HepG2 (cell line): ENCODE data around the gene ADORA2B. TPM values are rescaled to one million over a fixed set of nuclear protein-coding genes. Genes with fewer than 3 reads are reported as not detected.
A peak's percentile ranks its signal among the peaks of the same experiment; 100 is the strongest.

ENCODE experiments used
- CREM ChIP-seq, 2 experiments: sonication (generic) in 1 of 2; formaldehyde crosslinking in 1 of 2; IDR thresholded peaks; 2 replicates each; pipeline versions ENCODE4 v1.4.0 to v1.6.1; 2016 to 2020; ENCODE audit warnings: antibody characterized with exemption in 1 of 2, mild to moderate bottlenecking in 1 of 2, missing genetic modification reagents in 1 of 2
- CSRNP2 ChIP-seq: sonication (generic); formaldehyde crosslinking; conservative IDR thresholded peaks from 2 replicates; pipeline ENCODE4 v1.8.0; 2022; ENCODE audit warnings: low read depth, missing genetic modification reagents
- DBP ChIP-seq: sonication (generic); formaldehyde crosslinking; IDR thresholded peaks from 2 replicates; pipeline ENCODE4 v1.4.0; 2020; ENCODE audit warnings: missing genetic modification reagents; ENCODE audit errors: not compliant biosample characterization
- DDIT3 ChIP-seq: sonication (generic); formaldehyde crosslinking; IDR thresholded peaks from 2 replicates; pipeline ENCODE4 v1.4.0; 2020; ENCODE audit warnings: mild to moderate bottlenecking, missing genetic modification reagents
- E2F5 ChIP-seq: sonication (generic); formaldehyde crosslinking; conservative IDR thresholded peaks from 2 replicates; pipeline ENCODE4 v1.4.0; 2020; ENCODE audit warnings: missing genetic modification reagents
- FOXC1 ChIP-seq: sonication (generic); formaldehyde crosslinking; IDR thresholded peaks from 2 replicates; pipeline ENCODE4 v1.8.0; 2022; ENCODE audit warnings: mild to moderate bottlenecking, missing genetic modification reagents, borderline replicate concordance
- HOXA5 ChIP-seq: sonication (generic); formaldehyde crosslinking; IDR thresholded peaks from 2 replicates; pipeline ENCODE4 v1.4.0; 2020; ENCODE audit warnings: missing genetic modification reagents
- KDM5B ChIP-seq: sonication (generic); formaldehyde crosslinking; IDR thresholded peaks from 2 replicates; pipeline ENCODE4 v1.4.0; 2020; ENCODE audit warnings: missing genetic modification reagents, mild to moderate bottlenecking, borderline replicate concordance
- KLF13 ChIP-seq: sonication (generic); formaldehyde crosslinking; IDR thresholded peaks from 2 replicates; pipeline ENCODE4 v1.4.0; 2020; ENCODE audit warnings: mild to moderate bottlenecking, missing genetic modification reagents
- MAF1 ChIP-seq: sonication (generic); formaldehyde crosslinking; IDR thresholded peaks from 2 replicates; pipeline ENCODE4 v1.5.0; 2020; ENCODE audit warnings: missing genetic modification reagents, borderline replicate concordance
- MLX ChIP-seq: IDR thresholded peaks from 2 replicates; pipeline ENCODE4 v1.6.1; 2016
- PBX2 ChIP-seq: IDR thresholded peaks from 2 replicates; pipeline ENCODE4 v1.6.1; 2016; ENCODE audit warnings: control low read depth
- RARA ChIP-seq: IDR thresholded peaks from 2 replicates; pipeline ENCODE4 v1.6.1; 2016; ENCODE audit warnings: missing genetic modification reagents, missing compliant biosample characterization
- RCOR2 ChIP-seq: IDR thresholded peaks from 2 replicates; pipeline ENCODE4 v1.6.1; 2016; ENCODE audit warnings: missing biosample characterization, missing genetic modification reagents
- REXO4 ChIP-seq: sonication (generic); formaldehyde crosslinking; IDR thresholded peaks from 2 replicates; pipeline ENCODE4 v1.8.0; 2022; ENCODE audit warnings: missing genetic modification reagents, mild to moderate bottlenecking, borderline replicate concordance
- SNAI1 ChIP-seq: sonication (generic); formaldehyde crosslinking; IDR thresholded peaks from 2 replicates; pipeline ENCODE4 v1.5.0; 2020; ENCODE audit warnings: mild to moderate bottlenecking, missing genetic modification reagents, borderline replicate concordance
- SOX13 ChIP-seq, 3 experiments: fragments of 450-650 bp in 1 of 3; sonication (generic) in 1 of 3; formaldehyde crosslinking in 1 of 3; IDR thresholded peaks in 2 of 3; conservative IDR thresholded peaks in 1 of 3; 2 replicates each; pipeline versions ENCODE4 v1.5.0 to v1.6.1; 2016 to 2020; ENCODE audit warnings: antibody characterized with exemption in 1 of 3, mild to moderate bottlenecking in 1 of 3, missing compliant biosample characterization in 1 of 3, missing genetic modification reagents in 1 of 3, moderate library complexity in 1 of 3
- SRY ChIP-seq: sonication (generic); formaldehyde crosslinking; IDR thresholded peaks from 2 replicates; pipeline ENCODE4 v1.8.0; 2022; ENCODE audit warnings: mild to moderate bottlenecking, missing genetic modification reagents
- ZFP91 ChIP-seq: sonication (generic); formaldehyde crosslinking; IDR thresholded peaks from 2 replicates; pipeline ENCODE4 v1.9.0; 2022; ENCODE audit warnings: missing genetic modification reagents, mild to moderate bottlenecking, borderline replicate concordance
- polyA plus RNA-seq, 8 experiments: library from polyadenylated mRNA; depleted of rRNA in 3 of 8; stranded (reverse) in 7 of 8; unstranded in 1 of 8; fragments of >200 nt; fragmentation: Illumina TruSeq in 4 of 8; extraction: Trizol in 4 of 8; gene quantifications; 2 replicates each; pipeline versions ENCODE4 v1.2.1 to v1.2.3, GENCODE V29; 2011 to 2016; ENCODE audit warnings: low read depth in 4 of 8, missing spikeins in 1 of 8, mixed read lengths in 1 of 8; ENCODE audit not compliant: insufficient read depth in 1 of 8
- total RNA-seq, 5 experiments: library from RNA; depleted of rRNA; stranded (reverse); fragments of >200 nt; fragmentation: Illumina TruSeq; extraction: Trizol; gene quantifications; 2 replicates each; pipeline ENCODE4 v1.2.3, GENCODE V29; 2016; ENCODE audit warnings: low read depth in 1 of 5

Gene ADORA2B
- total and polyA plus RNA-seq, 2 of the 13 experiments (the other 11 are each of a cell fraction or from before 2014, with no cell fraction given), result 10.4 to 20.0 TPM

- TF ChIP-seq SOX13 (IDR thresholded peaks at IDR 0.05) (no peak), SOX13 (CRISPR knock-in tag; conservative IDR thresholded peaks at IDR 0.05 in 1 of 2, IDR thresholded peaks at IDR 0.05 in 1 of 2) (peak in 1 of 2 experiments; percentile 51; a peak in 1 of 4 replicates), DBP (CRISPR knock-in tag) (no peak), SRY (CRISPR knock-in tag) (0 out of 2 replicates have a peak, but pooled peaks have one; percentile 68), RARA (CRISPR knock-in tag) (peak; percentile 33; the same call in 1 of the 2 replicates), RCOR2 (CRISPR knock-in tag) (no peak), MAF1 (no peak), HOXA5 (CRISPR knock-in tag) (no peak), KLF13 (CRISPR knock-in tag) (no peak), CREM (IDR thresholded peaks at IDR 0.05) (peak; percentile 52), CREM (CRISPR knock-in tag; IDR thresholded peaks at IDR 0.05) (no peak), KDM5B (CRISPR knock-in tag) (no peak), ZFP91 (CRISPR knock-in tag) (peak; percentile 48; the same call in 1 of the 2 replicates), FOXC1 (CRISPR knock-in tag) (0 out of 2 replicates have a peak, but pooled peaks have one; percentile 18), CSRNP2 (no peak), REXO4 (CRISPR knock-in tag) (no peak), MLX (CRISPR knock-in tag) (no peak), PBX2 (peak; percentile 86), SNAI1 (CRISPR knock-in tag) (no peak), DDIT3 (no peak), E2F5 (no peak)
These were observed 21.4 kb downstream of the ADORA2B start (continued) for GRCh38 chr17:15966183-15966878.
